Upper lobe of right lung (tissue), 1 donor: ENCODE data around the gene FAM237B. TPM values are rescaled to one million over a fixed set of nuclear protein-coding genes. Genes with fewer than 3 reads are reported as not detected.

Experiments
- ATAC-seq: fragments of 200-7000 bp; cut with Tn5 transposase; one replicate; pipeline ENCODE4 v1.9.1; 2020; ENCODE audit warnings: mild to moderate bottlenecking, moderate library complexity
- DNase-seq: peaks from one replicate; pipeline ENCODE4 v3.0.0-alpha.2; 2020
- H3K27ac ChIP-seq: fragments of 200-600 bp; one replicate; pipeline ENCODE4 v1.8.0; 2022
- H3K27me3 ChIP-seq: fragments of 200-600 bp; one replicate; pipeline ENCODE4 v1.8.0; 2022; ENCODE audit warnings: mild to moderate bottlenecking
- H3K36me3 ChIP-seq: fragments of 200-600 bp; one replicate; pipeline ENCODE4 v1.8.0; 2022
- H3K4me1 ChIP-seq: fragments of 200-600 bp; one replicate; pipeline ENCODE4 v1.8.0; 2022
- H3K4me3 ChIP-seq: fragments of 200-600 bp; one replicate; pipeline ENCODE4 v1.8.0; 2022; ENCODE audit warnings: mild to moderate bottlenecking
- H3K9me3 ChIP-seq: fragments of 200-600 bp; one replicate; pipeline ENCODE4 v1.8.0; 2022
- intact Hi-C: fragments of 100-400 bp; cut with DNase I; formaldehyde crosslinking; loops from one replicate; pipeline ENCODE4 v1.11.0; 2022
- total RNA-seq: library from RNA; stranded (reverse); fragmentation: NEBNext Ultra II Directional; extraction: Animal tissue kit (Norgen Biotek cat#: 25700); gene quantifications from one replicate; pipeline ENCODE4 v1.2.1, GENCODE V29; 2021
- TF ChIP-seq, protein P1 (sequence below): fragments of 200-600 bp; IDR thresholded peaks from one replicate; pipeline ENCODE4 v1.8.0; 2022; ENCODE audit warnings: antibody characterized with exemption
- donor health status: DM: no; HTN: yes; CAD: no; lungs with severe emphysema.

Gene FAM237B
- total RNA-seq, 1 donor from 2014 or later: not detected

- Histone ChIP-seq H3K36me3 (no peaks in the 10 kb centered on the region), H3K27me3 (peaks cover 48% of the 10 kb centered on the region), H3K4me3 (no peak overlapping the region), H3K27ac (no peak overlapping the region), H3K4me1 (no peaks in the 10 kb centered on the region), H3K9me3 (no peaks in the 10 kb centered on the region)
- ATAC-seq (no peak), DNase-seq (no peak)
- intact Hi-C loops: no loop called here
- TF ChIP-seq, protein P1, sequence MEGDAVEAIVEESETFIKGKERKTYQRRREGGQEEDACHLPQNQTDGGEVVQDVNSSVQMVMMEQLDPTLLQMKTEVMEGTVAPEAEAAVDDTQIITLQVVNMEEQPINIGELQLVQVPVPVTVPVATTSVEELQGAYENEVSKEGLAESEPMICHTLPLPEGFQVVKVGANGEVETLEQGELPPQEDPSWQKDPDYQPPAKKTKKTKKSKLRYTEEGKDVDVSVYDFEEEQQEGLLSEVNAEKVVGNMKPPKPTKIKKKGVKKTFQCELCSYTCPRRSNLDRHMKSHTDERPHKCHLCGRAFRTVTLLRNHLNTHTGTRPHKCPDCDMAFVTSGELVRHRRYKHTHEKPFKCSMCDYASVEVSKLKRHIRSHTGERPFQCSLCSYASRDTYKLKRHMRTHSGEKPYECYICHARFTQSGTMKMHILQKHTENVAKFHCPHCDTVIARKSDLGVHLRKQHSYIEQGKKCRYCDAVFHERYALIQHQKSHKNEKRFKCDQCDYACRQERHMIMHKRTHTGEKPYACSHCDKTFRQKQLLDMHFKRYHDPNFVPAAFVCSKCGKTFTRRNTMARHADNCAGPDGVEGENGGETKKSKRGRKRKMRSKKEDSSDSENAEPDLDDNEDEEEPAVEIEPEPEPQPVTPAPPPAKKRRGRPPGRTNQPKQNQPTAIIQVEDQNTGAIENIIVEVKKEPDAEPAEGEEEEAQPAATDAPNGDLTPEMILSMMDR: no peak
Measured at GRCh38 chr7:90322837-90323236, 1.7 kb upstream of the FAM237B start.

DNA sequence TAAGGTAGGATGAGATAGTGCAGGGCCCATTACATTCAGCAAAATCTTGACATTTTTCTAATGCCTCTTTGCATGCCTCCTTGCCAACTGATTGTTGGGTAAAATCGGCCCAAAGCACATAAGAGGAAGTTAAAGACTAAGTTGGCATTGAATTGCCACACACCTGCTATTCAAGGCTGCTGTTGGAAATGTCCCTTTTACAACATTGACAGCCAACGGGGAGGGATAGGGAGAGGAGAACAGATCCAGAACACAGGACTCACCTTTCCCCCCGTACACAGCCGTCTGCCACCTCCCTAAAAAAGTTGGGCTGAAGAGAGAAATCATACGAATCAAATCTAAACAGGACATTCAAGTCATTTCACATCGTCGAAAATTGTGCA lies 695 bp downstream of the FAM237B start:
- Histone ChIP-seq H3K4me1 (no peaks in the 10 kb centered on the region), H3K36me3 (no peaks in the 10 kb centered on the region), H3K27me3 (peaks cover 46% of the 10 kb centered on the region), H3K9me3 (no peaks in the 10 kb centered on the region), H3K4me3 (no peak overlapping the region), H3K27ac (no peak overlapping the region)
- no peak for DNase-seq
- TF ChIP-seq, protein P1: no peak
- ATAC-seq: no peak
- intact Hi-C loops: no loop called here

GRCh38 chr7:90320014-90320413 lies 1.1 kb downstream of the FAM237B start:
- TF ChIP-seq, protein P1: no peak
- ATAC-seq: no peak
- no peaks in the 10 kb centered on the region for H3K4me1 ChIP-seq
- H3K36me3 ChIP-seq: no peaks in the 10 kb centered on the region
- intact Hi-C loops: no loop called here
- DNase-seq: no peak
- no peak overlapping the region for H3K27ac ChIP-seq
- no peaks in the 10 kb centered on the region for H3K9me3 ChIP-seq
- peaks cover 42% of the 10 kb centered on the region for H3K27me3 ChIP-seq
- H3K4me3 ChIP-seq: no peak overlapping the region

- ATAC-seq (no peak), DNase-seq (no peak)
- TF ChIP-seq, protein P1: no peak
Measured at GRCh38 chr7:90313907-90314306, 7.2 kb downstream of the FAM237B start.

GRCh38 chr7:90312745-90313144 lies 8.4 kb downstream of the FAM237B start:
- H3K4me1 ChIP-seq: no peaks in the 10 kb centered on the region
- ATAC-seq: no peak
- intact Hi-C loops: no loop called here
- H3K36me3 ChIP-seq: no peaks in the 10 kb centered on the region
- H3K27me3 ChIP-seq: peaks cover 2% of the 10 kb centered on the region
- no peak overlapping the region for H3K4me3 ChIP-seq
- no peak for DNase-seq
- TF ChIP-seq, protein P1: no peak
- H3K9me3 ChIP-seq: no peaks in the 10 kb centered on the region
- H3K27ac ChIP-seq: no peak overlapping the region

More at GRCh38 chr7:90313907-90314306, 7.2 kb downstream of the FAM237B start:
- no peaks in the 10 kb centered on the region for H3K9me3 ChIP-seq
- H3K4me1 ChIP-seq: no peaks in the 10 kb centered on the region
- peaks cover 5% of the 10 kb centered on the region for H3K27me3 ChIP-seq
- H3K36me3 ChIP-seq: no peaks in the 10 kb centered on the region
- no peak overlapping the region for H3K27ac ChIP-seq
- H3K4me3 ChIP-seq: no peak overlapping the region
- intact Hi-C loops: no loop called here

GRCh38 chr7:90311175-90311574 lies 9.9 kb downstream of the FAM237B start:
- Histone ChIP-seq H3K4me3 (no peak overlapping the region), H3K9me3 (no peaks in the 10 kb centered on the region), H3K36me3 (no peaks in the 10 kb centered on the region), H3K27me3 (no peaks in the 10 kb centered on the region), H3K27ac (no peak overlapping the region), H3K4me1 (no peaks in the 10 kb centered on the region)
- no peak for DNase-seq
- TF ChIP-seq, protein P1: no peak
- ATAC-seq: no peak
- intact Hi-C loops: no loop called here
